Measurements from ENCODE around the gene ANKRD2. TPM values are rescaled to one million over a fixed set of nuclear protein-coding genes. Genes with fewer than 3 reads are reported as not detected.
A peak's percentile ranks its signal among the peaks of the same experiment; 100 is the strongest.

Gene ANKRD2
- total RNA-seq, 1 experiment from 2014 or later = not detected

- H3K9ac ChIP-seq (ENCODE audit: low read length) = no peak overlapping the region
- no peaks in the 10 kb centered on the region for H3K79me2 ChIP-seq (ENCODE audit: low read length)
- DNase-seq = no peak
- no peaks in the 10 kb centered on the region for H3K36me3 ChIP-seq (ENCODE audit: insufficient read depth, low read length)
- no peak overlapping the region for H3K27ac ChIP-seq (ENCODE audit: low read length)
- no peaks in the 10 kb centered on the region for H3K27me3 ChIP-seq (ENCODE audit: low read length)
- no peaks in the 10 kb centered on the region for H3K9me3 ChIP-seq (ENCODE audit: low read length)
- no peaks in the 10 kb centered on the region for H3K4me1 ChIP-seq (ENCODE audit: low read length)
- H3K9me2 ChIP-seq (replicated peaks; ENCODE audit: insufficient read depth, low read length) = no peaks in the 10 kb centered on the region
- no peak overlapping the region for H3K4me2 ChIP-seq (ENCODE audit: low read depth, low read length, poor library complexity, severe bottlenecking)
- H2AFZ ChIP-seq (ENCODE audit: low read length) = no peak overlapping the region
- no peaks in the 10 kb centered on the region for H4K20me1 ChIP-seq (ENCODE audit: insufficient read depth, low read depth, low read length)
- no peak overlapping the region for H3K4me3 ChIP-seq (ENCODE audit: low read length)
Observed at GRCh38 chr10:97601268-97602215, 29.0 kb downstream of the ANKRD2 start.

- DNase-seq = no peak
- Histone ChIP-seq H2AFZ (ENCODE audit: low read length) (no peak overlapping the region), H3K27me3 (ENCODE audit: low read length) (no peaks in the 10 kb centered on the region)
Observed at GRCh38 chr10:97607095-97607636, 34.6 kb downstream of the ANKRD2 start.

GRCh38 chr10:97608991-97609561 lies 36.5 kb downstream of the ANKRD2 start:
- no peaks in the 10 kb centered on the region for H4K20me1 ChIP-seq (ENCODE audit: insufficient read depth, low read depth, low read length)
- no peak overlapping the region for H2AFZ ChIP-seq (ENCODE audit: low read length)
- no peaks in the 10 kb centered on the region for H3K79me2 ChIP-seq (ENCODE audit: low read length)
- no peaks in the 10 kb centered on the region for H3K36me3 ChIP-seq (ENCODE audit: insufficient read depth, low read length)
- no peaks in the 10 kb centered on the region; the same call in 1 of the 2 replicates for H3K4me1 ChIP-seq (ENCODE audit: low read length)
- DNase-seq = no peak
- no peaks in the 10 kb centered on the region for H3K9me3 ChIP-seq (ENCODE audit: low read length)
- no peak overlapping the region for H3K27ac ChIP-seq (ENCODE audit: low read length)
- no peak overlapping the region for H3K4me3 ChIP-seq (ENCODE audit: low read length)
- no peak overlapping the region for H3K9ac ChIP-seq (ENCODE audit: low read length)
- no peaks in the 10 kb centered on the region for H3K27me3 ChIP-seq (ENCODE audit: low read length)
- H3K4me2 ChIP-seq (ENCODE audit: low read depth, low read length, poor library complexity, severe bottlenecking) = no peak overlapping the region
- H3K9me2 ChIP-seq (replicated peaks; ENCODE audit: insufficient read depth, low read length) = no peaks in the 10 kb centered on the region

More at GRCh38 chr10:97607095-97607636, 34.6 kb downstream of the ANKRD2 start:
- Histone ChIP-seq H3K36me3 (ENCODE audit: insufficient read depth, low read length) (no peaks in the 10 kb centered on the region), H3K27ac (ENCODE audit: low read length) (no peak overlapping the region), H4K20me1 (ENCODE audit: insufficient read depth, low read depth, low read length) (no peaks in the 10 kb centered on the region), H3K79me2 (ENCODE audit: low read length) (no peaks in the 10 kb centered on the region), H3K4me2 (ENCODE audit: low read depth, low read length, poor library complexity, severe bottlenecking) (no peak overlapping the region), H3K4me3 (ENCODE audit: low read length) (no peak overlapping the region), H3K9ac (ENCODE audit: low read length) (no peak overlapping the region), H3K9me3 (ENCODE audit: low read length) (no peaks in the 10 kb centered on the region), H3K4me1 (ENCODE audit: low read length) (no peaks in the 10 kb centered on the region; the same call in 1 of the 2 replicates), H3K9me2 (replicated peaks; ENCODE audit: insufficient read depth, low read length) (no peaks in the 10 kb centered on the region)

GRCh38 chr10:97611473-97611872 lies 38.9 kb downstream of the ANKRD2 start:
- no peaks in the 10 kb centered on the region for H3K27me3 ChIP-seq (ENCODE audit: low read length)
- no peak overlapping the region for H2AFZ ChIP-seq (ENCODE audit: low read length)
- no peaks in the 10 kb centered on the region for H3K36me3 ChIP-seq (ENCODE audit: insufficient read depth, low read length)
- no peak overlapping the region for H3K4me2 ChIP-seq (ENCODE audit: low read depth, low read length, poor library complexity, severe bottlenecking)
- H3K27ac ChIP-seq (ENCODE audit: low read length) = no peak overlapping the region
- no peaks in the 10 kb centered on the region for H4K20me1 ChIP-seq (ENCODE audit: insufficient read depth, low read depth, low read length)
- H3K79me2 ChIP-seq (ENCODE audit: low read length) = no peaks in the 10 kb centered on the region
- no peak for DNase-seq
- H3K9me2 ChIP-seq (replicated peaks; ENCODE audit: insufficient read depth, low read length) = no peaks in the 10 kb centered on the region
- H3K4me3 ChIP-seq (ENCODE audit: low read length) = no peak overlapping the region
- H3K4me1 ChIP-seq (ENCODE audit: low read length) = no peaks in the 10 kb centered on the region; the same call in 1 of the 2 replicates
- no peak overlapping the region for H3K9ac ChIP-seq (ENCODE audit: low read length)
- H3K9me3 ChIP-seq (ENCODE audit: low read length) = no peaks in the 10 kb centered on the region

- peak; percentile 62 for DNase-seq
- Histone ChIP-seq H3K9me2 (replicated peaks; ENCODE audit: insufficient read depth, low read length) (no peaks in the 10 kb centered on the region), H3K9ac (ENCODE audit: low read length) (no peak overlapping the region), H3K4me3 (ENCODE audit: low read length) (no peak overlapping the region), H3K4me1 (ENCODE audit: low read length) (no peaks in the 10 kb centered on the region; the same call in 1 of the 2 replicates), H4K20me1 (ENCODE audit: insufficient read depth, low read depth, low read length) (no peaks in the 10 kb centered on the region), H3K27ac (ENCODE audit: low read length) (no peak overlapping the region), H2AFZ (ENCODE audit: low read length) (no peak overlapping the region), H3K27me3 (ENCODE audit: low read length) (no peaks in the 10 kb centered on the region), H3K9me3 (ENCODE audit: low read length) (no peaks in the 10 kb centered on the region), H3K36me3 (ENCODE audit: insufficient read depth, low read length) (no peaks in the 10 kb centered on the region), H3K4me2 (ENCODE audit: low read depth, low read length, poor library complexity, severe bottlenecking) (no peak overlapping the region), H3K79me2 (ENCODE audit: low read length) (no peaks in the 10 kb centered on the region)
Observed at GRCh38 chr10:97612386-97612785, 39.8 kb downstream of the ANKRD2 start.

GRCh38 chr10:97618285-97618684 lies 45.7 kb downstream of the ANKRD2 start:
- no peaks in the 10 kb centered on the region for H3K27me3 ChIP-seq (ENCODE audit: low read length)
- no peaks in the 10 kb centered on the region for H3K9me3 ChIP-seq (ENCODE audit: low read length)
- H3K27ac ChIP-seq (ENCODE audit: low read length) = no peak overlapping the region
- no peak overlapping the region for H3K4me2 ChIP-seq (ENCODE audit: low read depth, low read length, poor library complexity, severe bottlenecking)
- no peak overlapping the region for H2AFZ ChIP-seq (ENCODE audit: low read length)
- no peaks in the 10 kb centered on the region for H4K20me1 ChIP-seq (ENCODE audit: insufficient read depth, low read depth, low read length)
- H3K9ac ChIP-seq (ENCODE audit: low read length) = no peak overlapping the region
- H3K79me2 ChIP-seq (ENCODE audit: low read length) = no peaks in the 10 kb centered on the region
- no peaks in the 10 kb centered on the region for H3K36me3 ChIP-seq (ENCODE audit: insufficient read depth, low read length)
- H3K9me2 ChIP-seq (replicated peaks; ENCODE audit: insufficient read depth, low read length) = no peaks in the 10 kb centered on the region
- no peaks in the 10 kb centered on the region for H3K4me1 ChIP-seq (ENCODE audit: low read length)
- no peak for DNase-seq
- no peak overlapping the region for H3K4me3 ChIP-seq (ENCODE audit: low read length)

GRCh38 chr10:97618733-97619132 lies 46.2 kb downstream of the ANKRD2 start:
- H3K27me3 ChIP-seq (ENCODE audit: low read length) = no peaks in the 10 kb centered on the region
- H3K9me3 ChIP-seq (ENCODE audit: low read length) = no peaks in the 10 kb centered on the region
- H3K9me2 ChIP-seq (replicated peaks; ENCODE audit: insufficient read depth, low read length) = no peaks in the 10 kb centered on the region
- no peak overlapping the region for H3K4me3 ChIP-seq (ENCODE audit: low read length)
- H3K4me2 ChIP-seq (ENCODE audit: low read depth, low read length, poor library complexity, severe bottlenecking) = no peak overlapping the region
- no peaks in the 10 kb centered on the region for H3K4me1 ChIP-seq (ENCODE audit: low read length)
- H3K9ac ChIP-seq (ENCODE audit: low read length) = no peak overlapping the region
- no peak overlapping the region for H2AFZ ChIP-seq (ENCODE audit: low read length)
- no peaks in the 10 kb centered on the region for H3K36me3 ChIP-seq (ENCODE audit: insufficient read depth, low read length)
- H3K79me2 ChIP-seq (ENCODE audit: low read length) = no peaks in the 10 kb centered on the region
- no peak for DNase-seq
- no peak overlapping the region for H3K27ac ChIP-seq (ENCODE audit: low read length)
- no peaks in the 10 kb centered on the region for H4K20me1 ChIP-seq (ENCODE audit: insufficient read depth, low read depth, low read length)

GRCh38 chr10:97623277-97623676 lies 50.7 kb downstream of the ANKRD2 start:
- no peaks in the 10 kb centered on the region for H3K79me2 ChIP-seq (ENCODE audit: low read length)
- DNase-seq = no peak
- no peaks in the 10 kb centered on the region for H3K9me3 ChIP-seq (ENCODE audit: low read length)
- H3K4me1 ChIP-seq (ENCODE audit: low read length) = no peaks in the 10 kb centered on the region
- H2AFZ ChIP-seq (ENCODE audit: low read length) = no peak overlapping the region
- H3K4me2 ChIP-seq (ENCODE audit: low read depth, low read length, poor library complexity, severe bottlenecking) = no peak overlapping the region
- no peak overlapping the region for H3K27ac ChIP-seq (ENCODE audit: low read length)
- H3K36me3 ChIP-seq (ENCODE audit: insufficient read depth, low read length) = no peaks in the 10 kb centered on the region
- H4K20me1 ChIP-seq (ENCODE audit: insufficient read depth, low read depth, low read length) = no peaks in the 10 kb centered on the region
- no peaks in the 10 kb centered on the region for H3K27me3 ChIP-seq (ENCODE audit: low read length)
- no peaks in the 10 kb centered on the region for H3K9me2 ChIP-seq (replicated peaks; ENCODE audit: insufficient read depth, low read length)
- no peak overlapping the region for H3K9ac ChIP-seq (ENCODE audit: low read length)
- H3K4me3 ChIP-seq (ENCODE audit: low read length) = no peak overlapping the region
